DOHH2 (cell line): ENCODE data around the gene HTN3.

Experiments used
- H3F3A ChIP-seq: fragments of 200-600 bp; sonication (generic), shearing (Covaris generic); 2 replicates; pipeline ENCODE4 v1.6.0; 2016; ENCODE audit warnings: antibody characterized with exemption, mild to moderate bottlenecking; ENCODE audit not compliant: control insufficient read depth, insufficient read depth
- H3K27ac ChIP-seq: fragments of 200-600 bp; sonication (generic); 2 replicates; pipeline ENCODE4 v1.5.1; 2014; ENCODE audit warnings: low read depth, mild to moderate bottlenecking, low read length, moderate library complexity
- H3K27me3 ChIP-seq: fragments of 200-600 bp; sonication (generic); 2 replicates; pipeline ENCODE4 v1.6.1; 2014; ENCODE audit warnings: mild to moderate bottlenecking, low read length, mixed read lengths; ENCODE audit not compliant: control insufficient read depth
- H3K36me3 ChIP-seq: fragments of 200-600 bp; sonication (generic); 2 replicates; pipeline ENCODE4 v1.6.1; 2014; ENCODE audit warnings: mild to moderate bottlenecking, low read length, moderate library complexity, mixed read lengths; ENCODE audit not compliant: control insufficient read depth
- H3K4me1 ChIP-seq: fragments of 200-600 bp; sonication (generic); 2 replicates; pipeline ENCODE4 v1.6.1; 2014; ENCODE audit warnings: mild to moderate bottlenecking, low read length, mixed read lengths; ENCODE audit not compliant: control insufficient read depth
- H3K4me2 ChIP-seq: fragments of 200-600 bp; sonication (generic); 2 replicates; pipeline ENCODE4 v1.6.0; 2014; ENCODE audit warnings: mild to moderate bottlenecking, low read length, moderate library complexity
- H3K4me3 ChIP-seq: fragments of 200-600 bp; sonication (generic); 2 replicates; pipeline ENCODE4 v1.5.1; 2014; ENCODE audit warnings: mild to moderate bottlenecking, low read length, mixed read lengths
- H3K79me2 ChIP-seq: fragments of 200-600 bp; sonication (generic); 2 replicates; pipeline ENCODE4 v1.6.1; 2014; ENCODE audit warnings: mild to moderate bottlenecking, low read length, mixed read lengths; ENCODE audit not compliant: control insufficient read depth
- H3K9me2 ChIP-seq: fragments of 200-600 bp; sonication (generic); replicated peaks from 2 replicates; pipeline ENCODE4 v1.6.1; 2014; ENCODE audit warnings: mild to moderate bottlenecking, low read length, mixed read lengths; ENCODE audit not compliant: control insufficient read depth
- H3K9me3 ChIP-seq: fragments of 200-600 bp; sonication (generic); 2 replicates; pipeline ENCODE4 v1.6.1; 2014; ENCODE audit warnings: antibody characterized with exemption, low read length, mixed read lengths; ENCODE audit not compliant: control insufficient read depth, insufficient read depth
- H4K20me1 ChIP-seq: fragments of 200-600 bp; sonication (generic); 2 replicates; pipeline ENCODE4 v1.6.0; 2014; ENCODE audit warnings: low read depth, mild to moderate bottlenecking, antibody characterized with exemption, low read length, moderate library complexity; ENCODE audit not compliant: control insufficient read depth, insufficient read depth
- EZH2phosphoT487 ChIP-seq: fragments of 200-600 bp; sonication (generic); IDR thresholded peaks from 2 replicates; pipeline ENCODE4 v1.6.1; 2017; ENCODE audit warnings: borderline replicate concordance, mild to moderate bottlenecking, antibody characterized with exemption, low read length, moderate library complexity, mixed read lengths
- TF ChIP-seq, protein P1 (sequence below): fragments of 200-600 bp; sonication (generic); IDR thresholded peaks from one replicate; pipeline ENCODE4 v1.5.1; 2014; ENCODE audit warnings: antibody characterized with exemption, mild to moderate bottlenecking, low read depth, low read length; ENCODE audit not compliant: poor library complexity, severe bottlenecking

HTN3 gene

DNA sequence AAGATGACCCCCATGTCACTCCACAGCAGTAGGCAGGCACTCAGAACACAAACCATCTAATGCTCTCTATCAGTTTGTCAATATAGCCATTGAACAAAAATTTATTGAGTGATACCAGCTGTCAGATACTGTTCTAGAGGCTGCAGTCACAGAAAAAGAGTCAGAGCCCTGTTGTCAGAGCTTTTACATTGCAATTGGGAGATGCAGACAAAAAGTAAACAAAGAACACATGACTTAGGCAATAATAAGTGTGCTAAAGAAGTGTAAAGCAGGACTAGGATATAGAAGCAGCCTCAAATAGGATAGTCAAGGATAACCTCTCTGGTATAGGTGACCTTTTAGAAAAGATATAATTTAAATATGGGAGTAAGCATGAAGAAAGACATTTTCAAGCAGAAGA lies 30.9 kb downstream of the HTN3 start:
- H4K20me1 ChIP-seq = no peaks in the 10 kb centered on the region
- H3K4me2 ChIP-seq = no peak overlapping the region
- no peaks in the 10 kb centered on the region for H3K4me1 ChIP-seq
- H3K4me3 ChIP-seq = no peak overlapping the region
- H3F3A ChIP-seq = no peaks in the 10 kb centered on the region
- no peaks in the 10 kb centered on the region for H3K27me3 ChIP-seq
- H3K9me3 ChIP-seq = peaks cover 5% of the 10 kb centered on the region; the same call in 1 of the 2 replicates
- TF ChIP-seq EZH2phosphoT487 = no peak
- TF ChIP-seq, protein P1, sequence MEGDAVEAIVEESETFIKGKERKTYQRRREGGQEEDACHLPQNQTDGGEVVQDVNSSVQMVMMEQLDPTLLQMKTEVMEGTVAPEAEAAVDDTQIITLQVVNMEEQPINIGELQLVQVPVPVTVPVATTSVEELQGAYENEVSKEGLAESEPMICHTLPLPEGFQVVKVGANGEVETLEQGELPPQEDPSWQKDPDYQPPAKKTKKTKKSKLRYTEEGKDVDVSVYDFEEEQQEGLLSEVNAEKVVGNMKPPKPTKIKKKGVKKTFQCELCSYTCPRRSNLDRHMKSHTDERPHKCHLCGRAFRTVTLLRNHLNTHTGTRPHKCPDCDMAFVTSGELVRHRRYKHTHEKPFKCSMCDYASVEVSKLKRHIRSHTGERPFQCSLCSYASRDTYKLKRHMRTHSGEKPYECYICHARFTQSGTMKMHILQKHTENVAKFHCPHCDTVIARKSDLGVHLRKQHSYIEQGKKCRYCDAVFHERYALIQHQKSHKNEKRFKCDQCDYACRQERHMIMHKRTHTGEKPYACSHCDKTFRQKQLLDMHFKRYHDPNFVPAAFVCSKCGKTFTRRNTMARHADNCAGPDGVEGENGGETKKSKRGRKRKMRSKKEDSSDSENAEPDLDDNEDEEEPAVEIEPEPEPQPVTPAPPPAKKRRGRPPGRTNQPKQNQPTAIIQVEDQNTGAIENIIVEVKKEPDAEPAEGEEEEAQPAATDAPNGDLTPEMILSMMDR = no peak
- no peaks in the 10 kb centered on the region for H3K79me2 ChIP-seq
- no peak overlapping the region for H3K27ac ChIP-seq
- H3K9me2 ChIP-seq = no peaks in the 10 kb centered on the region
- no peaks in the 10 kb centered on the region for H3K36me3 ChIP-seq

DNA sequence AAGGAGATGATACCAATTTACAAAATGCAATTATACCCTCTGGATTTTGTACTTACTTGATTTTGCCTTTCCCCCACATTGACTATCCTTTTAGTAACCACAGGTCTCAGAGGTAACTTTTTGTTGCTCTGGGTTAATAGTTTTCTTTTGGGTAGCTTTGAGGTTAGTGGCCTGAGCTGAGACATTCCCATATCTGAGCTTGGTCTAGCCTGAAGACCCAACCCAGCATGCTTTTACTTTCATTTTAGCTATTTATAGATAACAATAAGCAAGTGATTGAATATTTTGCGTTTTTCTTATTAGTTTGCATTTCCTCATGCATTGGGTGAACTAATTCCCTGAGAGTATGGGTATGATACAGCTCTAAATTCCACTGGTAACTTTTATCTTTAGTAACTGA lies 33.7 kb downstream of the HTN3 start:
- no peaks in the 10 kb centered on the region for H3K79me2 ChIP-seq
- H4K20me1 ChIP-seq = no peaks in the 10 kb centered on the region
- H3F3A ChIP-seq = no peaks in the 10 kb centered on the region
- H3K4me1 ChIP-seq = no peaks in the 10 kb centered on the region
- no peak for TF ChIP-seq EZH2phosphoT487
- TF ChIP-seq, protein P1 = no peak
- H3K4me2 ChIP-seq = no peak overlapping the region
- no peak overlapping the region for H3K4me3 ChIP-seq
- H3K9me3 ChIP-seq = no peaks in the 10 kb centered on the region
- no peaks in the 10 kb centered on the region for H3K27me3 ChIP-seq
- H3K9me2 ChIP-seq = no peaks in the 10 kb centered on the region
- no peak overlapping the region for H3K27ac ChIP-seq
- H3K36me3 ChIP-seq = no peaks in the 10 kb centered on the region

DNA sequence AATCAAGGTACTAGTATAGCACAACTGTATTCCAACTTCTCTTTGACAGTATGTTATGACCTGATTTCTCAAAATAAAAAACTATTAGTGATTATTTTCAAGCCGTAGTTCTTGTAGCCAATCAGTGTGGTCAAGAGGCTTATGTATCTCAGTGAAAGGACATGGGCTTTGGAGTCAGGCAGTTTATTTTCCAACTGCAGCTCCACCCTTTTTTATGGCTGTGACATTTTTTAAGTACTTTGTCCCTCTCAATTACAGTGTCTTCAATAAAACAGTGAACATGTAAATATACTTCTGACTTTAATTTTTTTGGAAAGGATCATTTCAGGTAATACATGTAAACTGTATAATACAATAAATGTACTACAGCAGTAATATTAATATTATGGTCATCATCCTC lies 51.9 kb downstream of the HTN3 start:
- Histone ChIP-seq H3K27me3 (no peaks in the 10 kb centered on the region), H3K27ac (no peak overlapping the region), H4K20me1 (no peaks in the 10 kb centered on the region), H3K4me1 (no peaks in the 10 kb centered on the region), H3F3A (no peaks in the 10 kb centered on the region), H3K9me3 (no peaks in the 10 kb centered on the region), H3K4me3 (no peak overlapping the region), H3K36me3 (no peaks in the 10 kb centered on the region), H3K4me2 (no peak overlapping the region), H3K79me2 (no peaks in the 10 kb centered on the region), H3K9me2 (no peaks in the 10 kb centered on the region)
- TF ChIP-seq, protein P1 = no peak
- TF ChIP-seq EZH2phosphoT487 = no peak
